Skeletal muscle satellite cell (primary cell): ENCODE measurements around the gene ELAVL2.
A peak's percentile ranks its signal among the peaks of the same experiment; 100 is the strongest.

ENCODE experiments used
- H3K27me3 ChIP-seq: 2 replicates; pipeline ENCODE4 v1.7.0; 2013; ENCODE audit warnings: low read length; ENCODE audit not compliant: control insufficient read depth, insufficient read depth
- H3K36me3 ChIP-seq: 2 replicates; pipeline ENCODE4 v1.7.0; 2013; ENCODE audit warnings: mild to moderate bottlenecking, control low read depth, low read length; ENCODE audit not compliant: insufficient read depth
- H3K4me1 ChIP-seq: 2 replicates; pipeline ENCODE4 v1.7.0; 2013; ENCODE audit warnings: low read length; ENCODE audit not compliant: control insufficient read depth, insufficient read depth
- H3K4me2 ChIP-seq: 2 replicates; pipeline ENCODE4 v1.7.0; 2013; ENCODE audit warnings: mild to moderate bottlenecking, low read length
- H3K4me3 ChIP-seq: 2 replicates; pipeline ENCODE4 v1.7.0; 2013; ENCODE audit warnings: low read length
- H3K9ac ChIP-seq: 2 replicates; pipeline ENCODE4 v1.7.0; 2013; ENCODE audit warnings: mild to moderate bottlenecking, low read depth, low read length, moderate library complexity
- H3K9me3 ChIP-seq: replicated peaks from 2 replicates; pipeline ENCODE4 v1.7.0; 2013; ENCODE audit warnings: mild to moderate bottlenecking, control low read depth, low read length

The ELAVL2 gene

GRCh38 chr9:23830476-23830805, 4.4 kb upstream of the ELAVL2 start:
- H3K9ac ChIP-seq, result no peak overlapping the region
- H3K27me3 ChIP-seq, result peaks cover 34% of the 10 kb centered on the region
- H3K4me3 ChIP-seq, result no peak overlapping the region
- H3K9me3 ChIP-seq, result no peaks in the 10 kb centered on the region
- no peaks in the 10 kb centered on the region for H3K36me3 ChIP-seq
- H3K4me2 ChIP-seq, result no peak overlapping the region
- H3K4me1 ChIP-seq, result peaks cover under 1% of the 10 kb centered on the region

GRCh38 chr9:23829580-23830475, 3.8 kb upstream of the ELAVL2 start:
- peak overlapping the region; percentile 2 for H3K4me2 ChIP-seq
- H3K9ac ChIP-seq, result no peak overlapping the region
- no peaks in the 10 kb centered on the region for H3K9me3 ChIP-seq
- H3K27me3 ChIP-seq, result peaks cover 34% of the 10 kb centered on the region
- H3K36me3 ChIP-seq, result no peaks in the 10 kb centered on the region
- peaks cover 6% of the 10 kb centered on the region for H3K4me1 ChIP-seq
- no peak overlapping the region for H3K4me3 ChIP-seq

- peaks cover 40% of the 10 kb centered on the region for H3K27me3 ChIP-seq
- H3K4me2 ChIP-seq, result peak overlapping the region; percentile 84
- no peaks in the 10 kb centered on the region for H3K36me3 ChIP-seq
- peak overlapping the region; percentile 68 for H3K4me3 ChIP-seq
- no peaks in the 10 kb centered on the region for H3K9me3 ChIP-seq
- H3K9ac ChIP-seq, result peak overlapping the region; percentile 29
- H3K4me1 ChIP-seq, result peaks cover 14% of the 10 kb centered on the region
These were observed 340 bp downstream of the ELAVL2 start for GRCh38 chr9:23825700-23826099.

- Histone ChIP-seq H3K27me3 (peaks cover 38% of the 10 kb centered on the region), H3K4me1 (peaks cover 14% of the 10 kb centered on the region), H3K36me3 (no peaks in the 10 kb centered on the region), H3K9ac (no peak overlapping the region), H3K4me2 (peak overlapping the region; percentile 84), H3K9me3 (no peaks in the 10 kb centered on the region), H3K4me3 (peak overlapping the region; percentile 68)
These were observed 1.0 kb downstream of the ELAVL2 start for GRCh38 chr9:23824830-23825591.

GRCh38 chr9:23823986-23824829, 1.8 kb downstream of the ELAVL2 start:
- H3K4me1 ChIP-seq, result peaks cover 14% of the 10 kb centered on the region
- H3K36me3 ChIP-seq, result no peaks in the 10 kb centered on the region
- H3K4me2 ChIP-seq, result peak overlapping the region; percentile 84
- H3K27me3 ChIP-seq, result peaks cover 38% of the 10 kb centered on the region
- H3K9ac ChIP-seq, result no peak overlapping the region
- H3K9me3 ChIP-seq, result no peaks in the 10 kb centered on the region
- H3K4me3 ChIP-seq, result peak overlapping the region; percentile 68

GRCh38 chr9:23823269-23823668, 2.8 kb downstream of the ELAVL2 start:
- H3K4me3 ChIP-seq, result no peak overlapping the region
- H3K4me1 ChIP-seq, result peaks cover 14% of the 10 kb centered on the region
- no peak overlapping the region for H3K9ac ChIP-seq
- H3K27me3 ChIP-seq, result peaks cover 38% of the 10 kb centered on the region
- H3K9me3 ChIP-seq, result no peaks in the 10 kb centered on the region
- H3K4me2 ChIP-seq, result no peak overlapping the region
- H3K36me3 ChIP-seq, result no peaks in the 10 kb centered on the region

GRCh38 chr9:23822261-23823169, 3.5 kb downstream of the ELAVL2 start:
- no peak overlapping the region for H3K4me3 ChIP-seq
- peaks cover 14% of the 10 kb centered on the region for H3K4me1 ChIP-seq
- H3K9me3 ChIP-seq, result no peaks in the 10 kb centered on the region
- peaks cover 38% of the 10 kb centered on the region for H3K27me3 ChIP-seq
- peak overlapping the region; percentile 86 for H3K4me2 ChIP-seq
- no peaks in the 10 kb centered on the region for H3K36me3 ChIP-seq
- no peak overlapping the region for H3K9ac ChIP-seq

GRCh38 chr9:23821375-23822181, 4.5 kb downstream of the ELAVL2 start:
- H3K27me3 ChIP-seq, result peaks cover 38% of the 10 kb centered on the region
- H3K4me3 ChIP-seq, result peak overlapping the region; percentile 73
- peaks cover 14% of the 10 kb centered on the region for H3K4me1 ChIP-seq

GRCh38 chr9:23820451-23821374, 5.3 kb downstream of the ELAVL2 start:
- no peaks in the 10 kb centered on the region for H3K9me3 ChIP-seq
- peak overlapping the region; percentile 29 for H3K9ac ChIP-seq
- peaks cover 38% of the 10 kb centered on the region for H3K27me3 ChIP-seq
- no peaks in the 10 kb centered on the region for H3K36me3 ChIP-seq
- peaks cover 14% of the 10 kb centered on the region for H3K4me1 ChIP-seq
- peak overlapping the region; percentile 86 for H3K4me2 ChIP-seq
- peak overlapping the region; percentile 73 for H3K4me3 ChIP-seq

More at GRCh38 chr9:23821375-23822181, 4.5 kb downstream of the ELAVL2 start:
- Histone ChIP-seq H3K4me2 (peak overlapping the region; percentile 86), H3K9ac (peak overlapping the region; percentile 29), H3K36me3 (no peaks in the 10 kb centered on the region), H3K9me3 (no peaks in the 10 kb centered on the region)
